SK-MEL-5 (cell line): Measurements from ENCODE around the gene LRRC39. TPM values are rescaled to one million over a fixed set of nuclear protein-coding genes. Genes with fewer than 3 reads are reported as not detected.

ENCODE experiments used
- DNase-seq: peaks from one replicate; pipeline ENCODE4 v3.0.0-alpha.2; 2016; ENCODE audit warnings: low read depth, low spot score
- in situ Hi-C: cut with HindIII; loops from 2 replicates; pipeline ENCODE4 v1.10.0; 2016; ENCODE audit warnings: low sequenced_read_pairs, high pct_unique_total_duplicates, low pct_unique_long_range_greater_than_20kb
- total RNA-seq: library from RNA; depleted of rRNA; stranded (reverse); fragments of >200 nt; shearing (Covaris generic); gene quantifications from 2 replicates; pipeline ENCODE4 v1.2.3, GENCODE V29; 2014

The LRRC39 gene
- total RNA-seq, 1 experiment from 2014 or later = 4.2 TPM

- no peak for DNase-seq
- in situ Hi-C loops = no loop called here
Measured at GRCh38 chr1:100164702-100165101, 13.4 kb downstream of the LRRC39 start.

GRCh38 chr1:100164216-100164615 lies 13.8 kb downstream of the LRRC39 start:
- DNase-seq = peak; percentile 77
- in situ Hi-C loops = no loop called here

GRCh38 chr1:100162881-100163280 lies 15.2 kb downstream of the LRRC39 start:
- no peak for DNase-seq
- in situ Hi-C loops = no loop called here

- in situ Hi-C loops = no loop called here
- no peak for DNase-seq
Measured at GRCh38 chr1:100152271-100152670, 25.8 kb downstream of the LRRC39 start.

GRCh38 chr1:100151679-100152078 lies 26.4 kb downstream of the LRRC39 start:
- in situ Hi-C loops = no loop called here

GRCh38 chr1:100147875-100148274 lies 30.2 kb downstream of the LRRC39 start:
- DNase-seq = no peak
- in situ Hi-C loops = no loop called here

More at GRCh38 chr1:100151679-100152078, 26.4 kb downstream of the LRRC39 start:
- DNase-seq = no peak

- in situ Hi-C loops = no loop called here
- DNase-seq = no peak
Measured at GRCh38 chr1:100146958-100147357, 31.1 kb downstream of the LRRC39 start.

GRCh38 chr1:100145116-100145515 lies 32.9 kb downstream of the LRRC39 start:
- in situ Hi-C loops = no loop called here
- no peak for DNase-seq

- no peak for DNase-seq
- in situ Hi-C loops = no loop called here
Measured at GRCh38 chr1:100142343-100142742, 35.7 kb downstream of the LRRC39 start.

GRCh38 chr1:100141192-100141591 lies 36.9 kb downstream of the LRRC39 start:
- no peak for DNase-seq
- in situ Hi-C loops = no loop called here

GRCh38 chr1:100137602-100138001 lies 40.5 kb downstream of the LRRC39 start:
- in situ Hi-C loops = no loop called here
- DNase-seq = no peak

GRCh38 chr1:100134872-100135271 lies 43.2 kb downstream of the LRRC39 start:
- in situ Hi-C loops = no loop called here
- peak; percentile 63 for DNase-seq

- in situ Hi-C loops = no loop called here
- DNase-seq = peak; percentile 97
Measured at GRCh38 chr1:100132566-100133477, 45.2 kb downstream of the LRRC39 start, which contains the start of the genes SASS6 and TRMT13. TSS of gene SASS6 (minus strand) at chr1:100132930. CDS start at chr1:100132814, 116 bp downstream. TSS of gene TRMT13 (plus strand) at chr1:100133163. CDS start at chr1:100133169, 6 bp downstream.

- in situ Hi-C loops = no loop called here
- no peak for DNase-seq
Measured at GRCh38 chr1:100131623-100132022, 46.4 kb downstream of the LRRC39 start.

- no peak for DNase-seq
- in situ Hi-C loops = no loop called here
Measured at GRCh38 chr1:100130552-100131077, 47.4 kb downstream of the LRRC39 start.

GRCh38 chr1:100127226-100127625 lies 50.8 kb downstream of the LRRC39 start:
- DNase-seq = no peak
- in situ Hi-C loops = no loop called here

GRCh38 chr1:100122177-100122576 lies 55.9 kb downstream of the LRRC39 start:
- DNase-seq = no peak
- in situ Hi-C loops = no loop called here

- no peak for DNase-seq
- in situ Hi-C loops = no loop called here
Measured at GRCh38 chr1:100115524-100115923, 62.5 kb downstream of the LRRC39 start.

- in situ Hi-C loops = no loop called here
- DNase-seq = no peak
Measured at GRCh38 chr1:100109554-100110066, 68.4 kb downstream of the LRRC39 start.
